Gastroesophageal sphincter (tissue), 4 donors: ENCODE data around the gene SELENOO. TPM values are rescaled to one million over a fixed set of nuclear protein-coding genes. Genes with fewer than 3 reads are reported as not detected.

Experiments used
- ATAC-seq: fragments of 150-250 bp; one replicate; pipeline ENCODE4 v1.9.1; 2016; ENCODE audit warnings: mild to moderate bottlenecking, moderate library complexity
- H3K27ac ChIP-seq, 4 donors: fragments of 200-600 bp; sonication (generic) in 3 of 4; 1 replicate in 3 of 4; 2 replicates in 1 of 4; pipeline ENCODE4 v1.5.1; 2016 to 2019
- H3K27me3 ChIP-seq: fragments of 200-600 bp; sonication (generic); one replicate; pipeline ENCODE4 v1.5.1; 2019
- H3K36me3 ChIP-seq, 2 donors: fragments of 200-600 bp; sonication (generic); one replicate each; pipeline ENCODE4 v1.5.1; 2019; ENCODE audit warnings: control low read depth in 1 of 2
- H3K4me1 ChIP-seq, 3 donors: fragments of 200-600 bp; sonication (generic); 1 replicate in 2 of 3; 2 replicates in 1 of 3; pipeline ENCODE4 v1.5.1; 2016 to 2019; ENCODE audit warnings: control low read depth in 2 of 3
- H3K4me3 ChIP-seq, 2 donors: fragments of 200-600 bp; sonication (generic); one replicate each; pipeline ENCODE4 v1.5.1; 2019; ENCODE audit warnings: mild to moderate bottlenecking in 1 of 2, moderate library complexity in 1 of 2
- H3K9me3 ChIP-seq, 3 donors: fragments of 200-600 bp; sonication (generic); one replicate each; pipeline ENCODE4 v1.5.1; 2017 to 2019; ENCODE audit warnings: control low read depth in 2 of 3
- CTCF ChIP-seq, 4 experiments: fragments of 200-600 bp in 2 of 4; fragments of 450-650 bp in 2 of 4; sonication (generic) in 1 of 4; IDR thresholded peaks; one replicate each; pipeline ENCODE4 v1.5.1; 2017 to 2019; ENCODE audit warnings: antibody characterized with exemption in 4 of 4, mild to moderate bottlenecking in 2 of 4, moderate library complexity in 2 of 4
- EP300 ChIP-seq: sonication (generic); formaldehyde crosslinking; IDR thresholded peaks from one replicate; pipeline ENCODE4 v1.6.1; 2017; ENCODE audit warnings: antibody characterized with exemption, mild to moderate bottlenecking
- POLR2A ChIP-seq, 2 donors: fragments of 450-650 bp; IDR thresholded peaks; one replicate each; pipeline ENCODE4 v1.6.1; 2017; ENCODE audit warnings: antibody characterized with exemption in 2 of 2, mild to moderate bottlenecking in 2 of 2, moderate library complexity in 1 of 2
- POLR2AphosphoS5 ChIP-seq: sonication (generic); formaldehyde crosslinking; IDR thresholded peaks from one replicate; pipeline ENCODE4 v1.6.1; 2017; ENCODE audit warnings: antibody characterized with exemption
- WGBS, 2 donors: methylation state at CpG; one replicate each; pipeline ENCODE4 v1.1.5; 2018; ENCODE audit warnings: low coverage in 1 of 2; 5-methylcytosine and 5-hydroxymethylcytosine counted together
- total RNA-seq, 4 donors: library from RNA; depleted of rRNA; stranded (reverse); fragments of >200 nt; gene quantifications; one replicate each; pipeline ENCODE4 v1.1.0, GENCODE V29; 2016

SELENOO gene
- total RNA-seq, 4 donors from 2014 or later = 19.9 to 42.6 (median 27.3) TPM

- no peaks in the 10 kb centered on the region for H3K9me3 ChIP-seq
- H3K4me1 ChIP-seq = no peaks in the 10 kb centered on the region
- no peaks in the 10 kb centered on the region for H3K36me3 ChIP-seq
- peaks cover 90% of the 10 kb centered on the region for H3K27me3 ChIP-seq
- H3K4me3 ChIP-seq = no peak overlapping the region
- ATAC-seq = no peak
- WGBS, 2 donors = 94 to 95% methylated on average over 13 to 40 of the region's 76 CpGs
- H3K27ac ChIP-seq = no peak overlapping the region
- TF ChIP-seq EP300 (no peak), CTCF (IDR thresholded peaks at IDR 0.05) (no peak), POLR2A (IDR thresholded peaks at IDR 0.05) (no peak), POLR2AphosphoS5 (no peak)
These were observed 23.8 kb upstream of the SELENOO start for GRCh38 chr22:50176850-50177536.

- H3K4me3 ChIP-seq = no peak overlapping the region
- no peak for ATAC-seq
- no peaks in the 10 kb centered on the region for H3K4me1 ChIP-seq
- peaks cover 83% of the 10 kb centered on the region for H3K27me3 ChIP-seq
- no peak overlapping the region for H3K27ac ChIP-seq
- TF ChIP-seq CTCF (IDR thresholded peaks at IDR 0.05) (no peak), EP300 (no peak), POLR2A (IDR thresholded peaks at IDR 0.05) (no peak), POLR2AphosphoS5 (no peak)
- WGBS, 2 donors = 82 to 100% methylated on average over 1 to 19 of the region's 98 CpGs
- H3K9me3 ChIP-seq = no peaks in the 10 kb centered on the region
- no peaks in the 10 kb centered on the region for H3K36me3 ChIP-seq
These were observed 23.0 kb upstream of the SELENOO start for GRCh38 chr22:50177537-50178470.

- H3K4me1 ChIP-seq = peaks cover 0 to under 1% (median 0%) of the 10 kb centered on the region in 3 donors
- no peaks in the 10 kb centered on the region for H3K36me3 ChIP-seq
- ATAC-seq = no peak
- TF ChIP-seq CTCF (IDR thresholded peaks at IDR 0.05) (no peak), POLR2AphosphoS5 (no peak), POLR2A (IDR thresholded peaks at IDR 0.05) (no peak), EP300 (no peak)
- H3K4me3 ChIP-seq = no peak overlapping the region
- no peak overlapping the region for H3K27ac ChIP-seq
- no CpG with 5 or more reads among the region's 22 CpGs for WGBS, 2 donors
- H3K9me3 ChIP-seq = no peaks in the 10 kb centered on the region
- H3K27me3 ChIP-seq = peaks cover 77% of the 10 kb centered on the region
These were observed 22.3 kb upstream of the SELENOO start for GRCh38 chr22:50178471-50178864.

- H3K27ac ChIP-seq = no peak overlapping the region
- peaks cover 70% of the 10 kb centered on the region for H3K27me3 ChIP-seq
- WGBS, 2 donors = 60 to 96% methylated on average over 2 to 5 of the region's 64 CpGs
- no peak overlapping the region for H3K4me3 ChIP-seq
- H3K4me1 ChIP-seq = peaks cover 0 to 7% (median 2%) of the 10 kb centered on the region in 3 donors
- no peak for ATAC-seq
- H3K9me3 ChIP-seq = no peaks in the 10 kb centered on the region
- no peaks in the 10 kb centered on the region for H3K36me3 ChIP-seq
- TF ChIP-seq CTCF (IDR thresholded peaks at IDR 0.05) (no peak), EP300 (no peak), POLR2A (IDR thresholded peaks at IDR 0.05) (no peak), POLR2AphosphoS5 (no peak)
These were observed 21.6 kb upstream of the SELENOO start for GRCh38 chr22:50178871-50179869.
